ENCODE measurements around the gene NAA35.

GRCh38 chr9:85971731-85972130 is 30.8 kb downstream of the NAA35 start:
- TF ChIP-seq ZNF274 (IDR thresholded peaks at IDR 0.05; ENCODE audit: borderline replicate concordance, low read depth, low read length) (no peak), ZNF24 (IDR thresholded peaks at IDR 0.05) (no peak)
